Thyroid gland (tissue), 4 donors: ENCODE results near the gene NSL1. TPM values are rescaled to one million over a fixed set of nuclear protein-coding genes. Genes with fewer than 3 reads are reported as not detected.

ENCODE experiments used
- DNase-seq, 2 donors: peaks; one replicate each; pipeline ENCODE4 v3.0.0-alpha.2; 2019
- H3K27ac ChIP-seq, 3 donors: fragments of 200-600 bp; sonication (generic); 1 replicate in 2 of 3; 2 replicates in 1 of 3; pipeline ENCODE4 v1.5.1; 2016 to 2019; ENCODE audit warnings: mild to moderate bottlenecking in 1 of 3, moderate library complexity in 1 of 3
- H3K27me3 ChIP-seq: fragments of 200-600 bp; sonication (generic); one replicate; pipeline ENCODE4 v1.5.1; 2019
- H3K36me3 ChIP-seq, 2 donors: fragments of 200-600 bp; sonication (generic); one replicate each; pipeline ENCODE4 v1.5.1; 2016 to 2019
- H3K4me1 ChIP-seq, 2 donors: fragments of 200-600 bp; sonication (generic); one replicate each; pipeline ENCODE4 v1.5.1; 2017 to 2019
- H3K4me3 ChIP-seq, 3 donors: fragments of 200-600 bp; sonication (generic); replicated peaks in 1 of 3; 1 replicate in 2 of 3; 2 replicates in 1 of 3; pipeline ENCODE4 v1.5.1; 2016; ENCODE audit warnings: mild to moderate bottlenecking in 1 of 3
- H3K9me3 ChIP-seq: fragments of 200-600 bp; sonication (generic); one replicate; pipeline ENCODE4 v1.5.1; 2017
- CTCF ChIP-seq, 6 experiments: fragments of 200-600 bp in 3 of 6; fragments of 450-650 bp in 3 of 6; sonication (generic) in 3 of 6; IDR thresholded peaks; one replicate each; pipeline ENCODE4 v1.5.1; 2016 to 2019; ENCODE audit warnings: antibody characterized with exemption in 6 of 6, mild to moderate bottlenecking in 2 of 6, inconsistent platforms in 1 of 6, moderate library complexity in 1 of 6
- POLR2A ChIP-seq, 2 donors: fragments of 450-650 bp; IDR thresholded peaks; one replicate each; pipeline ENCODE4 v1.6.1; 2017; ENCODE audit warnings: antibody characterized with exemption in 2 of 2, mild to moderate bottlenecking in 2 of 2, moderate library complexity in 1 of 2
- WGBS, 2 donors: methylation state at CpG; one replicate each; pipeline ENCODE4 v1.1.5; 2017; 5-methylcytosine and 5-hydroxymethylcytosine counted together
- intact Hi-C: fragments of 100-400 bp; cut with DNase I; formaldehyde crosslinking; loops from one replicate; pipeline ENCODE4 v1.15.1; 2023
- total RNA-seq, 4 donors: library from RNA; depleted of rRNA; stranded (reverse); fragments of >200 nt; gene quantifications; one replicate each; pipeline ENCODE4 v1.2.3, GENCODE V29; 2016

NSL1 gene
- total RNA-seq, 4 donors from 2014 or later = 47.5 to 62.8 (median 62.2) TPM

- intact Hi-C loops = no loop called here
- H3K4me3 ChIP-seq = peak overlapping the region; percentile 6 to 52 (median 16)
These were observed 91.2 kb downstream of the NSL1 start for GRCh38 chr1:212700223-212700891.

DNA sequence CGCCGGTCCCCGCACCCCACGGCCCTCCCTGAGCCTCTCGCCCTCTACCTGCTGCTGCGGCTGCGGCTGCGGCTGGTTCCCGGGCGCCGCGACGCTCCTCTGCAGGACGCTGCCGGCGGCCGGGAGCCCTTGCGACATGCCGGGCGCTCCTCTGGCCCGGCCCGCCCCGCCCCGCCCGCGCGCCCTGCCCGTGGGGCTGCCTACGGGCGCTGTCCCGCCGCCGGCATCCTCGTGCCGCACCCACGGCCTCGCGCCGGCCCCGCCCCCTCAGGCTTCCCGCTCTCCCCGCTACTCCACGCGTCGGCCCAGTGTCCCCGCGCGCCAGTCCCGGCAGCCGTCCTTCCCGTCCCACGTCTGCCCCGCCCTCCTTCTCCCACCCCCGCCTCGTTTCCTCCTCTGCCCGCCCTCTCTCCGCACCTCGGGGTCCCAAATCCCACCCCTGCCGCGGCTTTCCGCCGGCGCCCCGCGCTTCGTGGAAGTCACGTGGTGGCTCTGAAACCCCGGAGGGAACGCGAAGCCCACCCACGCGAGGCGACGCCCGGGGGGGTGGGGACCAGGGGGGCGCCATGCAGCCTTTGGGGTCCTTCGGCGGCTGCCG lies 91.9 kb downstream of the NSL1 start, which contains the start of gene BATF3:
BATF3 (minus strand) TSS at position 216 of the 598 bp plus-strand sequence; CDS start at position 138, 78 bp downstream.
- peaks cover 19 to 20% of the 10 kb centered on the region in 2 donors for H3K4me1 ChIP-seq
- H3K4me3 ChIP-seq = peak within 1 kb of the TSS; percentile 16 to 52 (median 23)
- 1% methylated on average over 31 of the region's 79 CpGs; no CpG with 5 or more reads in 1 of the 2 donors for WGBS, 2 donors
- no peaks in the 10 kb centered on the region for H3K9me3 ChIP-seq
- no peaks in the 10 kb centered on the region for H3K27me3 ChIP-seq
- no peak for TF ChIP-seq POLR2A (IDR thresholded peaks at IDR 0.05)
- no peak for TF ChIP-seq CTCF (IDR thresholded peaks at IDR 0.05)
- intact Hi-C loops = no loop called here
- no peaks in the 10 kb centered on the region for H3K36me3 ChIP-seq
- DNase-seq = peak; percentile 29 to 40
- peak within 1 kb of the TSS in 2 of 3 donors; percentile 51 to 61 for H3K27ac ChIP-seq

More at GRCh38 chr1:212700223-212700891, 91.2 kb downstream of the NSL1 start:
- peak overlapping the region in 2 of 3 donors; percentile 51 to 61 for H3K27ac ChIP-seq
- H3K4me1 ChIP-seq = peaks cover 19 to 20% of the 10 kb centered on the region in 2 donors
- DNase-seq = peak; percentile 28 to 35
- TF ChIP-seq CTCF (IDR thresholded peaks at IDR 0.05) (no peak), POLR2A (IDR thresholded peaks at IDR 0.05) (no peak)
- 0 to 1% methylated on average over 13 to 28 of the region's 56 CpGs for WGBS, 2 donors
- no peaks in the 10 kb centered on the region for H3K36me3 ChIP-seq
- no peaks in the 10 kb centered on the region for H3K27me3 ChIP-seq
- H3K9me3 ChIP-seq = no peaks in the 10 kb centered on the region

GRCh38 chr1:212699104-212699624 lies 92.4 kb downstream of the NSL1 start:
- DNase-seq = peak; percentile 29 to 41
- H3K27me3 ChIP-seq = no peaks in the 10 kb centered on the region
- no peak overlapping the region for H3K27ac ChIP-seq
- H3K36me3 ChIP-seq = no peaks in the 10 kb centered on the region
- H3K4me3 ChIP-seq = peak overlapping the region in 2 of 3 donors; percentile 23 to 52
- peaks cover 19 to 20% of the 10 kb centered on the region in 2 donors for H3K4me1 ChIP-seq
- TF ChIP-seq CTCF (IDR thresholded peaks at IDR 0.05) (peak in 3 of 6 experiments; percentile 9 to 43 (median 11)), POLR2A (IDR thresholded peaks at IDR 0.05) (no peak)
- WGBS, 2 donors = 1 to 3% methylated on average over 17 to 19 of the region's 42 CpGs
- no peaks in the 10 kb centered on the region for H3K9me3 ChIP-seq
- intact Hi-C loops = no loop called here

DNA sequence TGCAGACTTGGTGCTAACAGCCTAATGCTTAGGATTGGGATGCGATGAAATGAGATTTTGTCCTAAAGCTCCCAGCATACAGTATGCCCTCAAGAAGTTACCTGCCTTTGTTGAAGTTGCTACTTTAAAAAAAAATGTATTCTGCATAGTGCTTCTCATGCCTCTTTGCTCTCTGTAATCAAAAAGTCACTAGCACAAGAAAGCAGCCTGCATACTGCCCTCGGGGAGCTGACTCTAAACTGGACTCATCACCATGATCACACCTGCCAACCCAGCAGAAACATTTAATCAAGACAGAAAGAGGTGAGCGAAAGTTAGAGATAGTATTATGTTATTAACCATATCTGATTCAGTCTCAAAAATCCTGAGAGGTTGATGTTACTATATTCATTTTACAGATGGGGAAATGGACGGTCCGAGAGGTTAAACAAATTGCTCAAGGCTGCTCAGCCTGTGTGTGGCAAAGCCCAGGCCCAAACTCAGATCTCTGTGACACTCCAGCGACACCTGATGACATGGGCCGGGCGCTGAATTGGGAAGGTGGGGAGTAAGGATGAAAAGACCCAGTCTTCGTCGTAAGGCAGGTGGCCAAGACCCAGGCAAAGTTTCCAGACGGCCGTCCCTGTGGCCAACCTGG lies 93.0 kb downstream of the NSL1 start:
- 34 to 35% methylated on average over 12 of the region's 12 CpGs for WGBS, 2 donors
- intact Hi-C loops = no loop called here
- Histone ChIP-seq H3K27ac (no peak overlapping the region), H3K27me3 (no peaks in the 10 kb centered on the region), H3K36me3 (no peaks in the 10 kb centered on the region), H3K4me3 (peak overlapping the region in 1 of 3 donors; percentile 52), H3K9me3 (no peaks in the 10 kb centered on the region), H3K4me1 (peaks cover 19 to 20% of the 10 kb centered on the region in 2 donors)
- no peak for DNase-seq
- no peak for TF ChIP-seq CTCF (IDR thresholded peaks at IDR 0.05)
- no peak for TF ChIP-seq POLR2A (IDR thresholded peaks at IDR 0.05)
